ENCODE results near the gene VCPKMT. TPM values are rescaled to one million over a fixed set of nuclear protein-coding genes. Genes with fewer than 3 reads are reported as not detected.

Gene VCPKMT
- total and polyA plus RNA-seq, 7 donors = 1.8 to 8.2 (median 4.6) TPM

GRCh38 chr14:50072395-50072794 lies 44.0 kb downstream of the VCPKMT start:
- H3K4me3 ChIP-seq = no peak overlapping the region
- no peaks in the 10 kb centered on the region for H3K9me3 ChIP-seq
- no peaks in the 10 kb centered on the region for H3K36me3 ChIP-seq (ENCODE audit: insufficient read depth in 1 of 2, low read depth in 1 of 2)
- no peaks in the 10 kb centered on the region for H3K27me3 ChIP-seq (ENCODE audit: insufficient read depth in 3 of 3, low read length in 2 of 3)
- intact Hi-C loops (cut with DNase I) = no loop called here
- TF ChIP-seq, protein P1, sequence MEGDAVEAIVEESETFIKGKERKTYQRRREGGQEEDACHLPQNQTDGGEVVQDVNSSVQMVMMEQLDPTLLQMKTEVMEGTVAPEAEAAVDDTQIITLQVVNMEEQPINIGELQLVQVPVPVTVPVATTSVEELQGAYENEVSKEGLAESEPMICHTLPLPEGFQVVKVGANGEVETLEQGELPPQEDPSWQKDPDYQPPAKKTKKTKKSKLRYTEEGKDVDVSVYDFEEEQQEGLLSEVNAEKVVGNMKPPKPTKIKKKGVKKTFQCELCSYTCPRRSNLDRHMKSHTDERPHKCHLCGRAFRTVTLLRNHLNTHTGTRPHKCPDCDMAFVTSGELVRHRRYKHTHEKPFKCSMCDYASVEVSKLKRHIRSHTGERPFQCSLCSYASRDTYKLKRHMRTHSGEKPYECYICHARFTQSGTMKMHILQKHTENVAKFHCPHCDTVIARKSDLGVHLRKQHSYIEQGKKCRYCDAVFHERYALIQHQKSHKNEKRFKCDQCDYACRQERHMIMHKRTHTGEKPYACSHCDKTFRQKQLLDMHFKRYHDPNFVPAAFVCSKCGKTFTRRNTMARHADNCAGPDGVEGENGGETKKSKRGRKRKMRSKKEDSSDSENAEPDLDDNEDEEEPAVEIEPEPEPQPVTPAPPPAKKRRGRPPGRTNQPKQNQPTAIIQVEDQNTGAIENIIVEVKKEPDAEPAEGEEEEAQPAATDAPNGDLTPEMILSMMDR (IDR thresholded peaks at IDR 0.05) = no peak
- no peaks in the 10 kb centered on the region for H3K4me1 ChIP-seq
- DNase-seq = no peak
- ATAC-seq = no peak
- no peak overlapping the region for H3K27ac ChIP-seq
- WGBS, 3 donors = 39 to 85% (median 49%) methylated on average over 1 of the region's 1 CpG

- intact Hi-C loops (cut with DNase I) = no loop called here
- DNase-seq (no peak), ATAC-seq (no peak)
- Histone ChIP-seq H3K36me3 (ENCODE audit: insufficient read depth in 1 of 2, low read depth in 1 of 2) (no peaks in the 10 kb centered on the region), H3K4me3 (no peak overlapping the region), H3K27me3 (ENCODE audit: insufficient read depth in 3 of 3, low read length in 2 of 3) (no peaks in the 10 kb centered on the region), H3K27ac (no peak overlapping the region), H3K9me3 (no peaks in the 10 kb centered on the region), H3K4me1 (no peaks in the 10 kb centered on the region)
- WGBS, 3 donors = 77 to 82% (median 78%) methylated on average over 13 of the region's 13 CpGs
- TF ChIP-seq, protein P1 (IDR thresholded peaks at IDR 0.05) = no peak
Observed at GRCh38 chr14:50070840-50071548, 45.4 kb downstream of the VCPKMT start.

- Histone ChIP-seq H3K4me3 (no peak overlapping the region), H3K4me1 (no peaks in the 10 kb centered on the region), H3K36me3 (ENCODE audit: insufficient read depth in 1 of 2, low read depth in 1 of 2) (no peaks in the 10 kb centered on the region), H3K27ac (no peak overlapping the region), H3K27me3 (ENCODE audit: insufficient read depth in 3 of 3, low read length in 2 of 3) (no peaks in the 10 kb centered on the region), H3K9me3 (no peaks in the 10 kb centered on the region)
- no peak for DNase-seq
- TF ChIP-seq, protein P1 (IDR thresholded peaks at IDR 0.05) = no peak
- 75 to 85% (median 76%) methylated on average over 3 of the region's 3 CpGs for WGBS, 3 donors
- ATAC-seq = no peak
- intact Hi-C loops (cut with DNase I) = no loop called here
Observed at GRCh38 chr14:50070230-50070629, 46.1 kb downstream of the VCPKMT start.

DNA sequence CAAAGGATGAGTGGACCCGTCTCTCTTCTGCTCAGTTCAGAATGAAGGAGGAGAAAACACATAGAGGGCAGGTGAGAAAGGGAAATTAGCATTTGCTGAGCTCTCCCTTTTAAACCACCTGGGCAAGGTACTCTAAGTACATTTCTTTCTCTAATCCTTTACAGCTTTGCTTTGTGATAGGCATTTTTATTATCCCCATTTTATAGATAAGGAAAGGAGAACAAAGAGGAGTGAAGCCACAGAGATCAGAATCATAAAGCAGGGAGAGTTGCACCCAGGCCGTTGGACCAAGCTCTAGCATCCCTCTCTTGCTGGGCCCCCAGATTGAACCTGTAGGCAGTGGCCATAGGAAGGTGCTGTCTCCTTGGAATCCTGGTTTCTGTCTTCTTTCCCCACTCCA lies 47.0 kb downstream of the VCPKMT start:
- Histone ChIP-seq H3K9me3 (no peaks in the 10 kb centered on the region), H3K4me3 (no peak overlapping the region), H3K27me3 (ENCODE audit: insufficient read depth in 3 of 3, low read length in 2 of 3) (no peaks in the 10 kb centered on the region), H3K4me1 (no peaks in the 10 kb centered on the region), H3K27ac (no peak overlapping the region), H3K36me3 (ENCODE audit: insufficient read depth in 1 of 2, low read depth in 1 of 2) (no peaks in the 10 kb centered on the region)
- DNase-seq = no peak
- no peak for ATAC-seq
- WGBS, 3 donors = 55 to 70% (median 68%) methylated on average over 2 of the region's 2 CpGs
- intact Hi-C loops (cut with DNase I) = no loop called here
- TF ChIP-seq, protein P1 (IDR thresholded peaks at IDR 0.05) = no peak

DNA sequence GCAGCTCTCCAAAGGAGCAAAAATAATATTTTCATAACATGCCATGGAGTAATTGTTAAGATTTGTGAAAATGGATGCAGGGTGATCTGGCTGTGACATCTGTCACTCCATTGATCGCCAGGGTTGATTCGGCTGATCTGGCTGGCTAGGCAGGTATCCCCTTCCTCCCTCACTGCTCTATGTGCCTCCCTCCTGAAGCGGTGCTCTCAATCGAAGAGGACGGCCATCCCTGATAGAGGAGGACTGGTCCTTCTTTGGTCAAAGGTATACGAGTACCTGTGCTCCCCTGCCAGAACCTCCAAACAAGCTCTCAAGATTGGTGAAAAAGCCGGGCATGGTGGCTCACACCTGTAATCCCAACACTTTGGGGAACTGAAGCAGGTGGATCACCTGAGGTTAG lies 47.9 kb downstream of the VCPKMT start:
- no peak overlapping the region for H3K4me3 ChIP-seq
- TF ChIP-seq, protein P1 (IDR thresholded peaks at IDR 0.05) = no peak
- intact Hi-C loops (cut with DNase I) = no loop called here
- no peaks in the 10 kb centered on the region for H3K4me1 ChIP-seq
- H3K27me3 ChIP-seq (ENCODE audit: insufficient read depth in 3 of 3, low read length in 2 of 3) = no peaks in the 10 kb centered on the region
- H3K36me3 ChIP-seq (ENCODE audit: insufficient read depth in 1 of 2, low read depth in 1 of 2) = no peaks in the 10 kb centered on the region
- no peak overlapping the region for H3K27ac ChIP-seq
- 95 to 97% (median 95%) methylated on average over 7 of the region's 7 CpGs for WGBS, 3 donors
- ATAC-seq (no peak), DNase-seq (no peak)
- H3K9me3 ChIP-seq = no peaks in the 10 kb centered on the region

All from psoas muscle (tissue), 8 donors.